GM12873 (cell line): ENCODE measurements around the gene ERC2.

ENCODE experiments used
- TF ChIP-seq, protein P1 (sequence below): IDR thresholded peaks from 2 replicates; pipeline ENCODE4 v1.5.1; 2012; ENCODE audit warnings: low read depth, mild to moderate bottlenecking, moderate library complexity, low read length, control low read depth; ENCODE audit not compliant: insufficient read depth; ENCODE audit errors: missing control alignments

Gene ERC2

DNA sequence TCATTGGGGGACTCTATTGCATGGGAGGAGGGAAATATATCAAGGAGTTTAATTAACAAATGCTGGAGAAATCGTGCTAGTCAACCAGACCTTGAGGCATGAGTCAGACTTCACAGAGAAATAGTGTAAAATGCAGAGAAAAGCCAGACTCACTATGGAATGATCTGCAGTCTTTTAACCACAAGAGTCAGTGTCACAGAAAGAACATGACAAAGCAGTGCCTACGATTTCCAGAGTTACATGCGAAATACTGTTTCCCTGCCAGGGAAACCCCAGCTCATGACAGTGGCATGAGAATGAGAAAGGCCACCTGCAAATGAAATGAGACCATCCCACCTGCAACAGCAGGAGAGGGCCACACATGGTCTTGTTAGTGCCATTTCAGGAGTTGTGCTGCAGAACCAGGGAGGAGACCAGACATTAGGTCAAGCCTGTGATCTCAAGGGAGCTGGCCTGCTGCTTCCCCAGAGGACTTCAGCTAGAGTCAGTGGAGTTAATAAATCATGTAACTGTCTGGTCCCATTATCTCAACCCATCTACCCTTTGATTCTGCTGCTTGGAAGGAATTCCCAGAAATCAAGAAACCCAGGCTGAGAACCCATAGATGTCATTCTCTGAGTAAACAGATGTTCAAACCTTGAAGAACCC is 79.0 kb downstream of the ERC2 start:
- TF ChIP-seq, protein P1, sequence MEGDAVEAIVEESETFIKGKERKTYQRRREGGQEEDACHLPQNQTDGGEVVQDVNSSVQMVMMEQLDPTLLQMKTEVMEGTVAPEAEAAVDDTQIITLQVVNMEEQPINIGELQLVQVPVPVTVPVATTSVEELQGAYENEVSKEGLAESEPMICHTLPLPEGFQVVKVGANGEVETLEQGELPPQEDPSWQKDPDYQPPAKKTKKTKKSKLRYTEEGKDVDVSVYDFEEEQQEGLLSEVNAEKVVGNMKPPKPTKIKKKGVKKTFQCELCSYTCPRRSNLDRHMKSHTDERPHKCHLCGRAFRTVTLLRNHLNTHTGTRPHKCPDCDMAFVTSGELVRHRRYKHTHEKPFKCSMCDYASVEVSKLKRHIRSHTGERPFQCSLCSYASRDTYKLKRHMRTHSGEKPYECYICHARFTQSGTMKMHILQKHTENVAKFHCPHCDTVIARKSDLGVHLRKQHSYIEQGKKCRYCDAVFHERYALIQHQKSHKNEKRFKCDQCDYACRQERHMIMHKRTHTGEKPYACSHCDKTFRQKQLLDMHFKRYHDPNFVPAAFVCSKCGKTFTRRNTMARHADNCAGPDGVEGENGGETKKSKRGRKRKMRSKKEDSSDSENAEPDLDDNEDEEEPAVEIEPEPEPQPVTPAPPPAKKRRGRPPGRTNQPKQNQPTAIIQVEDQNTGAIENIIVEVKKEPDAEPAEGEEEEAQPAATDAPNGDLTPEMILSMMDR: no peak

DNA sequence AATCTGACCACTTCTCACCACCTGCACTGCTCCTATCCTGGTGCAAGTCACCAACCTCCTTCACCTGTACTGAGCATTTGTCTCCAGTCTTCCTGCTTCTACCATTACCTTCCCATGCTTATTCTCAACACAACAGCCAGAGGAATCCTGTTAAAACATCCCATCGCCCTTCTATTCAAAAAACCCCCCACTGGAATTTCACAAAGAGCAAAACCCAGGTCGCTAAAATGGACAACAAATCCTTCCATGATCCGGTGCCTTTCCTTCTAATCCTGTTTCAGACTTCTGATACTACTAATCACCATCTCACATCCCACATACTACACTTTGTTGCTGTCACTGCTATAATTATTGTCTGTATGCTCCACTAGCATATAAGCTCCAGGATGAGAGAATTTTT is 85.2 kb downstream of the ERC2 start:
- TF ChIP-seq, protein P1: no peak

DNA sequence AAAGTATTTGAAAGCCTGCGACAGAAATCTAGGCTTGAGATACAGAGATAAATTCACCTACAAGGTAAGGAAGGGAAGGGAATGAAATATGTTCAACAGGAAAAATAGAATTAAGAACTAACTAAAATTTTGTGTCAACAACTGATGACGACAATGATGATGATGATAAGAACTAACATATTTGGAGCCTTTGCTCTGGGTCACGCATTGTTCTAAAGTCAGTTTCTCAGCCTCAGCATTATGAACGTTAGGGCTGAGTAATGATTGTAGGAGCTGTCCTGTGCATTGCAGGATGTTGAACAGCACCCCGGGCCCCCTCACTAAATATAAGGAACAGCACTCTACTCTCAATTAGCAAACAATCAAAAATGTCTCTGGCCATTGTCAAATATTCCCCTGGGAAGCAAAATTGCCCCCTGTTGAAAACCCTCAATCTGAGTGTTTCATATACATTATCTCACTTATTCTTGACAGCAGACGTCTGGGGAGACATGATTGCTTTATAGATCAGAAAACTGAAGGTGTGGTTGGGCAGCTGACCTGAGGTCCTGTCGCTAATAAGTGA is 88.5 kb downstream of the ERC2 start:
- TF ChIP-seq, protein P1: no peak

DNA sequence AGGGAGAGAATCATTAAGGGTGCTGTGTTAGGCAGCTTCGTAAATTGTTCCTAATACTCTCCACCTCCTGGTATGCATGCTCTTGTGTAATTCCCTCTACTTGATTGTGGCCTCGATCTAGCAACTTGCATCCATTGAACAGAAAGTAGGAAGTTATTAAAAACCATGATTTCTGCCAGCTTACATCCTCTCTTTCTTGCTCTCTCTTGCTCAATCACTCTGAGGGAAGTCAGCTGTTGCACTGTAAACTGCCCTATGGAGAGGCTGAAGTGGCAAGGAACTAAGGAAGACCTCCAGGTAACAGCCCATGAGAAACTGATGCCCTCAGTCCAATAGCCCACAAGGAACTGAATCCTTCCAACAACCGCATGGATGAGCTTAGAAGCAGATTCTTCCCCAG is 92.6 kb downstream of the ERC2 start:
- TF ChIP-seq, protein P1: no peak

DNA sequence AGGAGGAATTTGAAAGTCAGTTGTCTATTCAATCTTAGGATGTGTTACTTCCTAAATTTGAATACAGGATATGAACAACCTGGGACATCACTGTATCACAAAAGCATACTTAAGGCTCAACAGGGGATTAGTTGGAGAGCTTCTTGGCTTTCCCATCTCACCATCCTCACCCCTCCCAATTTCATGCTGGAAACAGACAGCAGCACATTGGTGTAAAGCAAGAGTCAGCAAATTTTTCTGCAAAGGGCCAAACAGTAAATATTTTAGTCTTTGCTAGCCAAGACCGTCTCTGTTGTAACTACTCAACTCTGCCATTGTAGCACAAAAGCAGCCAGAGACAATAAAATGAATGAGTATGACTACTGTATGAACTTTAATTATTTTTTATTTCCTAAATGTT is 94.9 kb downstream of the ERC2 start:
- TF ChIP-seq, protein P1: no peak

DNA sequence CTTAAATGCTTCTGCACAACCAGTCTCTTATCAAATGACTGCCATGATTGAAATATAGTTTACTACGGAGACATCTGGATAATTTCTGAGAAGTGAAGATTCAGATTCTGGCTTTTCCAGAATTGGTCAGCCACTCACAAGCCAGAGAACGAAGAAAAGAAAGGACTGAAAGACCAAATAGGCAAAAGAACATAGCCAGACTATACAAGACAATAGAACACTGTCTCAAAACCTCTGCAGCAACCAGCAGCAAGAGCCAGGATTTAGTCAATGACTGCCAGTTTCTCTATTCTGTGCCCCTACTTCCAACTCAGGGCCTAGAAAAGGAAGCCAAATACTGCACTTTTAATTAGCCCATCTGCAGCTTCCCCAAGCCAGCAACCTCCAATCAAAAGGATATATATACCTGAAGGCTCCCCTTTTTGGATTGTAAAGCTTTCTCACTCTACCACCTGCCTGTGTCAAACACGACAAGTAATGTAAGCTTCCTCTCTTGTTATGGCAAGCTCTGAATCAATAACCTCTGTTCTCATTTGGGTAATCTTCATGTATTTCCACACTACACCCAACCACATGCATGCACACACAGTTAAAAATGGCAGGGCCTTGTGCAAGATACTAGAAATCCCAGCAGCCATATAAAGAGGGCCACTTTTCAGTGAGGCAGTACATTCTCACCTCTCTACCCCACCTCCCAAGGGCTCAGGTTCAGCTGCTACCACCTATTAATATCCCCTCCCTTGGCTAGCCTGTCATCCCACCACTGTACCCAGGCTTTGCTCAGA is 97.1 kb downstream of the ERC2 start:
- TF ChIP-seq, protein P1: no peak

DNA sequence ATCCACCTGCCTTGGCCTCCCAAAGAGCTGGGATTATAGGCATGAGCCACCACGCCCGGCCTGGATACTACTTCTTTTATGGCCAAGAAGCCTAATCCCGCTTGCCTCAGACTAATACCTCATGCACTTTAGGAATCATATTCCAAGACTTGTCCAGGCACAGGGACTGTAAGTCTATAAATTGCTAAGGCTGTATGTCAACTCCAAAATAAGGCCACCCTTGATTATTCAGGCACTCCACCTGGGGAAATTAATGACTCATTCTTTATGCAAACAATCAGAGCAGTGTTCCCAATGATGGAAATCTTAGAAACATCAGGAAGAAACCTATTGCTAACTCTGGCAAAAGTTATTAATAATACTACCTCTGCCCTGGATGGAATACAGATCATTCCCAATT is 98.4 kb downstream of the ERC2 start:
- TF ChIP-seq, protein P1: no peak
